Smooth muscle cell (in vitro differentiated cells): ENCODE data around the gene XPO6. TPM values are rescaled to one million over a fixed set of nuclear protein-coding genes. Genes with fewer than 3 reads are reported as not detected.

Source experiments
- DNase-seq: peaks from one replicate; lab custom pipeline; 2025; ENCODE audit not compliant: unreplicated experiment; lab: John Stamatoyannopoulos, UW
- H2AFZ ChIP-seq: fragments of 200-600 bp; sonication (generic); 2 replicates; pipeline ENCODE4 v1.6.0; 2016; ENCODE audit warnings: antibody characterized with exemption, low read depth, mild to moderate bottlenecking
- H3F3A ChIP-seq: fragments of 200-600 bp; sonication (generic); 2 replicates; pipeline ENCODE4 v1.6.0; 2017; ENCODE audit warnings: antibody characterized with exemption, low read depth
- H3K27ac ChIP-seq: fragments of 200-600 bp; sonication (generic); 2 replicates; pipeline ENCODE4 v1.5.1; 2016; ENCODE audit warnings: low read depth, mild to moderate bottlenecking
- H3K27me3 ChIP-seq: fragments of 200-600 bp; sonication (generic); 2 replicates; pipeline ENCODE4 v1.6.1; 2016; ENCODE audit warnings: low read depth, mild to moderate bottlenecking
- H3K36me3 ChIP-seq: fragments of 200-600 bp; sonication (generic); 2 replicates; pipeline ENCODE4 v1.5.1; 2016; ENCODE audit warnings: low read depth
- H3K4me1 ChIP-seq: fragments of 200-600 bp; sonication (generic); 2 replicates; pipeline ENCODE4 v1.5.1; 2016; ENCODE audit warnings: low read depth
- H3K4me2 ChIP-seq: fragments of 200-600 bp; sonication (generic); 2 replicates; pipeline ENCODE4 v1.6.0; 2016; ENCODE audit warnings: mild to moderate bottlenecking
- H3K4me3 ChIP-seq: fragments of 200-600 bp; sonication (generic); 2 replicates; pipeline ENCODE4 v1.5.1; 2016; ENCODE audit warnings: mild to moderate bottlenecking
- H3K79me2 ChIP-seq: fragments of 200-600 bp; sonication (generic); 2 replicates; pipeline ENCODE4 v1.6.0; 2016; ENCODE audit warnings: low read depth, mild to moderate bottlenecking
- H3K9ac ChIP-seq: fragments of 200-600 bp; sonication (generic); 2 replicates; pipeline ENCODE4 v1.6.0; 2016; ENCODE audit warnings: low read depth
- H3K9me3 ChIP-seq: fragments of 200-600 bp; sonication (generic); replicated peaks from 2 replicates; pipeline ENCODE4 v1.5.1; 2016; ENCODE audit warnings: low read depth
- H4K20me1 ChIP-seq: fragments of 200-600 bp; sonication (generic); 2 replicates; pipeline ENCODE4 v1.6.0; 2016; ENCODE audit warnings: low read depth
- CTCF ChIP-seq: fragments of 200-600 bp; sonication (generic); IDR thresholded peaks from 2 replicates; pipeline ENCODE4 v1.5.1; 2017; ENCODE audit warnings: borderline replicate concordance, mild to moderate bottlenecking, antibody characterized with exemption; ENCODE audit not compliant: insufficient read depth, poor library complexity, severe bottlenecking
- WGBS: methylation state at CpG from one replicate; pipeline ENCODE4 v1.1.7; 2016; ENCODE audit warnings: low lambda C conversion rate; 5-methylcytosine and 5-hydroxymethylcytosine counted together
- polyA plus RNA-seq: library from polyadenylated mRNA; unstranded; fragments of >200 nt; fragmentation: Nextera tagmentation; extraction: Ambion mirVana; gene quantifications from 2 replicates; pipeline ENCODE4 v1.2.1, GENCODE V29; 2016
- total RNA-seq: library from RNA; depleted of rRNA; stranded (reverse); fragments of >200 nt; gene quantifications from 2 replicates; pipeline ENCODE4 v1.2.3, GENCODE V29; 2014

The XPO6 gene
- total and polyA plus RNA-seq, 2 experiments from 2014 or later = 42.1 to 82.1 TPM

- H3K36me3 ChIP-seq = no peaks in the 10 kb centered on the region
- no peaks in the 10 kb centered on the region for H3K4me1 ChIP-seq
- no peak overlapping the region for H3K4me3 ChIP-seq
- 94% methylated on average over 2 of the region's 2 CpGs for WGBS
- H3K79me2 ChIP-seq = peaks cover 99% of the 10 kb centered on the region
- peaks cover 4% of the 10 kb centered on the region for H3F3A ChIP-seq
- H3K27me3 ChIP-seq = no peaks in the 10 kb centered on the region
- peaks cover 100% of the 10 kb centered on the region for H4K20me1 ChIP-seq
- DNase-seq = no peak
- TF ChIP-seq CTCF = no peak
- no peak overlapping the region for H2AFZ ChIP-seq
- H3K9me3 ChIP-seq = no peaks in the 10 kb centered on the region
- H3K9ac ChIP-seq = no peak overlapping the region
- no peak overlapping the region for H3K27ac ChIP-seq
- H3K4me2 ChIP-seq = no peak overlapping the region
Observed at GRCh38 chr16:28187595-28188004, 24.2 kb downstream of the XPO6 start.

GRCh38 chr16:28186752-28187151, 25.0 kb downstream of the XPO6 start:
- WGBS = 85% methylated on average over 4 of the region's 4 CpGs
- H3K4me3 ChIP-seq = no peak overlapping the region
- H3K36me3 ChIP-seq = no peaks in the 10 kb centered on the region
- H3F3A ChIP-seq = peaks cover 9% of the 10 kb centered on the region
- H3K9me3 ChIP-seq = no peaks in the 10 kb centered on the region
- DNase-seq = no peak
- no peak overlapping the region for H2AFZ ChIP-seq
- H3K27ac ChIP-seq = no peak overlapping the region
- peaks cover 99% of the 10 kb centered on the region for H3K79me2 ChIP-seq
- peaks cover 100% of the 10 kb centered on the region for H4K20me1 ChIP-seq
- TF ChIP-seq CTCF = no peak
- no peak overlapping the region for H3K9ac ChIP-seq
- no peaks in the 10 kb centered on the region for H3K27me3 ChIP-seq
- H3K4me2 ChIP-seq = no peak overlapping the region
- peaks cover 4% of the 10 kb centered on the region for H3K4me1 ChIP-seq

GRCh38 chr16:28185696-28186095, 26.1 kb downstream of the XPO6 start:
- Histone ChIP-seq H3K36me3 (no peaks in the 10 kb centered on the region), H3K27ac (no peak overlapping the region), H3K27me3 (no peaks in the 10 kb centered on the region), H3K9ac (no peak overlapping the region), H3K4me2 (no peak overlapping the region), H2AFZ (no peak overlapping the region), H3K4me1 (peaks cover 9% of the 10 kb centered on the region), H3K9me3 (no peaks in the 10 kb centered on the region), H4K20me1 (peaks cover 100% of the 10 kb centered on the region), H3K79me2 (peaks cover 91% of the 10 kb centered on the region), H3K4me3 (no peak overlapping the region), H3F3A (peaks cover 10% of the 10 kb centered on the region)
- 95% methylated on average over 1 of the region's 1 CpG for WGBS
- DNase-seq = no peak
- no peak for TF ChIP-seq CTCF

GRCh38 chr16:28184625-28185024, 27.1 kb downstream of the XPO6 start:
- H3F3A ChIP-seq = peaks cover 10% of the 10 kb centered on the region
- peaks cover 100% of the 10 kb centered on the region for H4K20me1 ChIP-seq
- H3K4me3 ChIP-seq = no peak overlapping the region
- no peak overlapping the region for H3K27ac ChIP-seq
- no peak overlapping the region for H2AFZ ChIP-seq
- no peaks in the 10 kb centered on the region for H3K36me3 ChIP-seq
- DNase-seq = no peak
- WGBS = 93% methylated on average over 2 of the region's 2 CpGs
- H3K9me3 ChIP-seq = no peaks in the 10 kb centered on the region
- TF ChIP-seq CTCF = no peak
- H3K4me2 ChIP-seq = no peak overlapping the region
- H3K4me1 ChIP-seq = peaks cover 9% of the 10 kb centered on the region
- no peaks in the 10 kb centered on the region for H3K27me3 ChIP-seq
- H3K79me2 ChIP-seq = peaks cover 91% of the 10 kb centered on the region
- H3K9ac ChIP-seq = no peak overlapping the region
